ENCODE results near the gene SLCO1A2.
"Not testable (repeated sequence)": the region's sequence is repeated elsewhere in the genome, so short reads cannot be mapped to it uniquely, and the experiment has no call there.

SLCO1A2 gene, protein sequence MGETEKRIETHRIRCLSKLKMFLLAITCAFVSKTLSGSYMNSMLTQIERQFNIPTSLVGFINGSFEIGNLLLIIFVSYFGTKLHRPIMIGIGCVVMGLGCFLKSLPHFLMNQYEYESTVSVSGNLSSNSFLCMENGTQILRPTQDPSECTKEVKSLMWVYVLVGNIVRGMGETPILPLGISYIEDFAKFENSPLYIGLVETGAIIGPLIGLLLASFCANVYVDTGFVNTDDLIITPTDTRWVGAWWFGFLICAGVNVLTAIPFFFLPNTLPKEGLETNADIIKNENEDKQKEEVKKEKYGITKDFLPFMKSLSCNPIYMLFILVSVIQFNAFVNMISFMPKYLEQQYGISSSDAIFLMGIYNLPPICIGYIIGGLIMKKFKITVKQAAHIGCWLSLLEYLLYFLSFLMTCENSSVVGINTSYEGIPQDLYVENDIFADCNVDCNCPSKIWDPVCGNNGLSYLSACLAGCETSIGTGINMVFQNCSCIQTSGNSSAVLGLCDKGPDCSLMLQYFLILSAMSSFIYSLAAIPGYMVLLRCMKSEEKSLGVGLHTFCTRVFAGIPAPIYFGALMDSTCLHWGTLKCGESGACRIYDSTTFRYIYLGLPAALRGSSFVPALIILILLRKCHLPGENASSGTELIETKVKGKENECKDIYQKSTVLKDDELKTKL

DNA sequence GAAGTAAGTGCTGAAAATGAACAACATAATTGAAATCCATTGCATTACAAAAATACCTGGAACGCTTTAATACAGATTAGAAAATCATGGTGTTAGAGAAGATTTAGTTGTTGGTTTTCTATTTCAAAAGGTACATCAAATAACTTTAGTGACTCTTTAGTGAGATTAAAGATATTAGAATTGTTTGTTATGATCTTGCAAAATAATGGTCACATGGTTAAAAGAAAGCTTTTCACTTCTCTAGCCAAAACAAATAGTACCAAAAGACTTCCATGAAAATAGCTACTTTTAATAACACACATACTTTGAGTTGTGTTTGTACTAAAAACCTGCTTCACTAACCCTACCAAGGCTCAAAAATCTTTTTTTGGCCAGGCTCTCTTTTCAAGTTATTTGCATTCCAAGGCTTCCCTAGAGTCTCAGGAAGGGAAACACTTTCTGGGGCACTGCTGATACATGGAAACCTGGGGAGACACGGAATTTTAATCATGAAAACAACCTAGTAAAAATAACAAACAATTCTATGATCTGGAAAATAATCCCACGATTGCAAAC, at the start of gene SLCO1A2:
Gene SLCO1A2 (minus strand): TSS at position 147 of the 555 bp plus-strand sequence. CDS start 270 bp downstream, outside the sequence.
- H3K27ac Mint-ChIP-seq = no peak within 1 kb of the TSS
- no peak within 1 kb of the TSS for H3K4me3 Mint-ChIP-seq
- H3K36me3 Mint-ChIP-seq = no peaks in the 10 kb centered on the region
- DNase-seq = no peak
- no peak for ATAC-seq (replicated peaks)
- peaks cover 2 to 5% of the 10 kb centered on the region in 2 donors for H3K9me3 Mint-ChIP-seq
- no peaks in the 10 kb centered on the region for H3K4me1 Mint-ChIP-seq
- no peaks in the 10 kb centered on the region for H3K27me3 Mint-ChIP-seq

DNA sequence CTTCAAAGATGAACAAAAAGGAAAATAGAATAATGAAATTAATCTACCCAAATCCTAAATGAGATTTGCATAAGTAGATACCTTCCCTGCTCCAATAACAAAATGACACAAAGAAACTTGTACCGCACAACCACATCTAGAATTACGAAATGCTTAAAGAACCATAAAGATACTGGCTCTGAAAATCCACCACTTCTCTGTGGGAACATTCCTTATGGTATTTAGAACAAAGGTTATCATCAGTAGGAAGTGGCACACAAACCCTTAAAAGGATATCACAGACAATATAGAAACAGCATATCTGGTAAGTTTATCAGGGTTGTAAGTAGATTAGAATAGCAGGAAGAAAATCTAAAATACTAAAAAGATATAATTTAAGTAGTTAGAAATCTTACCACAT, 49.5 kb upstream of the SLCO1A2 start:
- no peak for ATAC-seq (replicated peaks)

GRCh38 chr12:21381320-21381719, 46.6 kb upstream of the SLCO1A2 start:
- not testable (repeated sequence) for H3K9me3 Mint-ChIP-seq; H3K4me3 Mint-ChIP-seq; H3K4me1 Mint-ChIP-seq; DNase-seq; H3K27ac Mint-ChIP-seq; H3K27me3 Mint-ChIP-seq; ATAC-seq (replicated peaks); H3K36me3 Mint-ChIP-seq

More for the DNA sequence above, 49.5 kb upstream of the SLCO1A2 start:
- DNase-seq = no peak
- Mint-ChIP-seq H3K27me3 (peaks cover 0 to 6% of the 10 kb centered on the region in 2 donors), H3K27ac (no peak overlapping the region), H3K4me3 (no peak overlapping the region), H3K4me1 (no peaks in the 10 kb centered on the region), H3K36me3 (no peaks in the 10 kb centered on the region), H3K9me3 (no peaks in the 10 kb centered on the region)

DNA sequence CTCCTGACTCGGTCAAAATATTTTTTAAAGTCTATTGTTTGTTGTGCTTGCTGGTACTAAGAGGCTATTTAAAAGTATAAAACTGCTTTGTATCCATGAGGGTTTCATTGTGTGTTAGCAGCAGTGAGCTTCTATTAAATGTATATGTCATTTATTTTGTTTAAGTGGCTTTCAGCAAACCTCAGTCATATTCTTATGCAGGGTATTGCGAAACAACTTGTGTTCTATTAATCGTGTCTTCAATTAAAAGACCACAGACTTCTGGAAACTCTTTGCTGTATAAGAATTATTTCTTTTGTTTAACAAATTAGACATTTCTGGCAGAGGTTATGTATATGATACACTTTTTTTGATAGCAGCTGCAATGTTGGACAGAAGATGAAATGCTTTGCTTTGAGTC, 44.5 kb upstream of the SLCO1A2 start:
- no peaks in the 10 kb centered on the region for H3K9me3 Mint-ChIP-seq
- H3K4me1 Mint-ChIP-seq = no peaks in the 10 kb centered on the region
- H3K27me3 Mint-ChIP-seq = no peaks in the 10 kb centered on the region
- H3K4me3 Mint-ChIP-seq = no peak overlapping the region
- DNase-seq (no peak), ATAC-seq (replicated peaks) (no peak)
- H3K27ac Mint-ChIP-seq = no peak overlapping the region
- no peaks in the 10 kb centered on the region for H3K36me3 Mint-ChIP-seq

DNA sequence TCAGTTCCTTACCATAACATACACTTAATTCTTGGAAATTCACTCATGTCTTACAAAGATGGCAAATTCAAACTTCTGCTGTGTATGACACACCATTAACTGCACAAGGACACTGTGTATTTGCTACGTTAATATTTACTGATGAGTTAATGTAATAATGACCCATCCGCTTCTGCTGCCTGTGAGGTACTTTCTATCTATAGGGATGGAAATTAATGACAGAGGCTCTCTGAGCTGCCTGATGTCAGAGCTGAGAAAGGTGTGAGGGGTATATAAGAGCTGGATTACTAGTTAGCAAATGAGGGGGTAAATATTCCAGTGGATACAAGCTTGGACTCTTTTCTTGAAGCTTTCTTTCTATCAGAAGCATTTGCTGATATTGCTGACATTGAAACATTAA, 37.9 kb upstream of the SLCO1A2 start, which contains the start of gene IAPP:
Gene IAPP (plus strand): TSS at position 301 of the 400 bp plus-strand sequence. CDS start 450 bp downstream, outside the sequence.
- ATAC-seq (replicated peaks) (no peak), DNase-seq (no peak)
- peaks cover 0 to 2% of the 10 kb centered on the region in 2 donors for H3K4me1 Mint-ChIP-seq
- no peak within 1 kb of the TSS for H3K27ac Mint-ChIP-seq
- no peak within 1 kb of the TSS for H3K4me3 Mint-ChIP-seq
- no peaks in the 10 kb centered on the region for H3K27me3 Mint-ChIP-seq
- H3K9me3 Mint-ChIP-seq = no peaks in the 10 kb centered on the region
- H3K36me3 Mint-ChIP-seq = no peaks in the 10 kb centered on the region

- H3K36me3 Mint-ChIP-seq = no peaks in the 10 kb centered on the region
These were observed 36.2 kb upstream of the SLCO1A2 start for GRCh38 chr12:21370845-21371449.

DNA sequence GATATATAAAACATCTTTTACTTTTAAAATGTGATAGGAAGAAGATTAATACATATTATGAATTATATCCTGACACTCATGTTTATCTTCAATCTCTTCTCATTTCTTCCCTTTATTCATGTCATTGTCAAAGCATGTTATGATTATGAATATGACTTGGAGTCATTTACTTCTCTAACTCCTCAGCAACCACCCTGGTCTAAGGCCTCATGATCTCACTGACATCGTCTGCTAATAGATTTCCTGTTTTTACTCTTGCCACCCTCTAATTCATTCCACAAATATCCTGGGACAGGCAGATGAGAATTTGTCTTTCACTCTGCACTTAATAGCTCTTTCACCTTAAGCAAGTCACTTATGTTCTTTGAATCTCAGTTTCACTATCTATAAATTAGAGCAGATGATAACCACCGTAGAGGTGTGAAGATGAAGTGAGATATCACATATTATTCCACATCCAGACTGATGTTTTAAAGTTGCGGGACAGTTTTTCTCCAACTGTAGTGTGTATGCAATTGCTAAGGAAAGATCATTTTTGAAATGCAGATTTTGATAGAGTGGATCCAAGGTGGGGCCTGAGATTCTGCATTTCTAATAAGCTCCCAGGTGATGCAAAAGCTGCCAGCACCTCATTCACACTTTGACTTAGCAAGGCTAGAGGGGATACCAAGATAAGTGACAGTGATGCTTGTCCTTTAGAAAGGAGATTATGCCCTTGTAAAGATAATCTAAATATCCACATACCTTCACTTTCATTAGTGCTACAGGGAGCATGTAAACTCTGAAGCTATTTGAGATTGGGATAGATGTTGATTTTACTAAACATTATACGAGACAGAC, 34.6 kb upstream of the SLCO1A2 start:
- H3K27me3 Mint-ChIP-seq = no peaks in the 10 kb centered on the region
- H3K9me3 Mint-ChIP-seq = peaks cover 0 to 3% of the 10 kb centered on the region in 2 donors
- H3K36me3 Mint-ChIP-seq = no peaks in the 10 kb centered on the region
- H3K4me1 Mint-ChIP-seq = peaks cover 0 to 2% of the 10 kb centered on the region in 2 donors
- ATAC-seq (replicated peaks) (no peak), DNase-seq (no peak)
- no peak overlapping the region for H3K27ac Mint-ChIP-seq
- no peak overlapping the region for H3K4me3 Mint-ChIP-seq

More at GRCh38 chr12:21370845-21371449, 36.2 kb upstream of the SLCO1A2 start:
- DNase-seq (no peak), ATAC-seq (replicated peaks) (no peak)
- Mint-ChIP-seq H3K9me3 (no peaks in the 10 kb centered on the region), H3K4me3 (no peak overlapping the region), H3K4me1 (peaks cover 0 to 2% of the 10 kb centered on the region in 2 donors), H3K27me3 (no peaks in the 10 kb centered on the region), H3K27ac (no peak overlapping the region)

DNA sequence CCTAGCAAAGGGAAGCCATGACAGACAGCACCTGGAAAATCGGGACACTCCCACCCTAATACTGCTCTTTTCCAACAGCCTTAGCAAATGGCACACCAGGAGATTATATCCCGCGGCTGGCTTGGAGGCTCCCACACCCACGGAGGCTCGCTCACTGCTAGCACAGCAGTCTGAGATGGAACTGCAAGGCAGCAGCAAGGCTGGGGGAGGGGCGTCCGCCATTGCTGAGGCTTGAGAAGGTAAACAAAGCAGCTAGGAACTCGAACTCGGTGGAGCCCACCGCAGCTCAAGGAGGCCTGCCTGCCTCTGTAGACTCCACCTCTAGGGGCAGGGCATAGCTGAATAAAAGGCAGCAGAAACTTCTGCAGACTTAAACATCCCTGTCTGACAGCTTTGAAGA, 25.9 kb upstream of the SLCO1A2 start:
- H3K27ac Mint-ChIP-seq; H3K27me3 Mint-ChIP-seq; ATAC-seq (replicated peaks); H3K4me3 Mint-ChIP-seq; DNase-seq; H3K9me3 Mint-ChIP-seq; H3K36me3 Mint-ChIP-seq; H3K4me1 Mint-ChIP-seq: not testable (repeated sequence)

- H3K27me3 Mint-ChIP-seq = peaks cover 0 to 12% of the 10 kb centered on the region in 2 donors
These were observed 19.9 kb upstream of the SLCO1A2 start for GRCh38 chr12:21354641-21355040.

GRCh38 chr12:21353948-21354347, 19.2 kb upstream of the SLCO1A2 start:
- DNase-seq (no peak), ATAC-seq (replicated peaks) (no peak)
- Mint-ChIP-seq H3K4me1 (no peaks in the 10 kb centered on the region), H3K4me3 (no peak overlapping the region), H3K9me3 (no peaks in the 10 kb centered on the region), H3K27ac (no peak overlapping the region), H3K36me3 (no peaks in the 10 kb centered on the region), H3K27me3 (peaks cover 0 to 12% of the 10 kb centered on the region in 2 donors)

More at GRCh38 chr12:21354641-21355040, 19.9 kb upstream of the SLCO1A2 start:
- H3K4me1 Mint-ChIP-seq = no peaks in the 10 kb centered on the region
- H3K9me3 Mint-ChIP-seq = peaks cover 0 to 2% of the 10 kb centered on the region in 2 donors
- DNase-seq (no peak), ATAC-seq (replicated peaks) (no peak)
- H3K27ac Mint-ChIP-seq = no peak overlapping the region
- no peaks in the 10 kb centered on the region for H3K36me3 Mint-ChIP-seq
- no peak overlapping the region for H3K4me3 Mint-ChIP-seq

DNA sequence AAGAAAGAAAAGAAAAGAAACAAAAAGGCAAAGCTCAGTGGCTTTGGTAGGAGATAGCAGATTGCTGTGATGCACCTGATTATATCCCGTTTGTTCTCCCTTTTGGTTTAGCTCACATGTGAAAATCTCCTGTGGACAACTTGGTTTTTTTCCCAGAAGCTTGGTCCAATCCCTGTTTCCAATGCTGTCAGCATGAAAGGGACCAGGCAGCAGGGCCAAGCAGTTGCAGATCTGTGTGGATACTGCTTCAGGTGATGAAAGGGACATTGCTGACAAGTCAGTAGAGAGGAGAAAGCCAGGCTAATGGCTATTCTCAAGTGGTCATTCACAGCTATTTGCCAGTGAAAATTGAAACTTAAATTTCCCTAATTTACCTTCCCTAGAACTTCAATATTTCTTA, 18.8 kb upstream of the SLCO1A2 start:
- H3K27ac Mint-ChIP-seq = no peak overlapping the region
- no peaks in the 10 kb centered on the region for H3K9me3 Mint-ChIP-seq
- no peaks in the 10 kb centered on the region for H3K36me3 Mint-ChIP-seq
- H3K27me3 Mint-ChIP-seq = peaks cover 0 to 12% of the 10 kb centered on the region in 2 donors
- no peak for DNase-seq
- no peaks in the 10 kb centered on the region for H3K4me1 Mint-ChIP-seq
- no peak overlapping the region for H3K4me3 Mint-ChIP-seq
- no peak for ATAC-seq (replicated peaks)

- Mint-ChIP-seq H3K4me3 (no peak overlapping the region), H3K27ac (no peak overlapping the region), H3K27me3 (peaks cover 0 to 12% of the 10 kb centered on the region in 2 donors), H3K36me3 (no peaks in the 10 kb centered on the region), H3K9me3 (no peaks in the 10 kb centered on the region), H3K4me1 (no peaks in the 10 kb centered on the region)
- ATAC-seq (replicated peaks) = no peak
- no peak for DNase-seq
These were observed 16.3 kb upstream of the SLCO1A2 start for GRCh38 chr12:21350975-21351374.

GRCh38 chr12:21346542-21347205, 12.0 kb upstream of the SLCO1A2 start:
- Mint-ChIP-seq H3K4me1 (no peaks in the 10 kb centered on the region), H3K27ac (no peak overlapping the region), H3K27me3 (no peaks in the 10 kb centered on the region), H3K4me3 (no peak overlapping the region), H3K36me3 (no peaks in the 10 kb centered on the region), H3K9me3 (no peaks in the 10 kb centered on the region)
- ATAC-seq (replicated peaks) (no peak), DNase-seq (no peak)

All from stimulated activated naive B cell treated with anti-CD40 and anti-IgM and Interleukin-4, amounts not matched to agents 10 μg/mL and 1 μg/mL and 100 μg/mL, for 72 hours (primary cell).